Epidermal melanocyte (primary cell): Measurements from ENCODE around the gene ADPRHL1.
"Not testable (repeated sequence)": the region's sequence is repeated elsewhere in the genome, so short reads cannot be mapped to it uniquely, and the experiment has no call there.

ENCODE experiments used
- DNase-seq: peaks from one replicate; pipeline ENCODE4 v3.0.0; 2011; ENCODE audit warnings: low spot score; ENCODE audit not compliant: insufficient read length

Gene ADPRHL1

DNA sequence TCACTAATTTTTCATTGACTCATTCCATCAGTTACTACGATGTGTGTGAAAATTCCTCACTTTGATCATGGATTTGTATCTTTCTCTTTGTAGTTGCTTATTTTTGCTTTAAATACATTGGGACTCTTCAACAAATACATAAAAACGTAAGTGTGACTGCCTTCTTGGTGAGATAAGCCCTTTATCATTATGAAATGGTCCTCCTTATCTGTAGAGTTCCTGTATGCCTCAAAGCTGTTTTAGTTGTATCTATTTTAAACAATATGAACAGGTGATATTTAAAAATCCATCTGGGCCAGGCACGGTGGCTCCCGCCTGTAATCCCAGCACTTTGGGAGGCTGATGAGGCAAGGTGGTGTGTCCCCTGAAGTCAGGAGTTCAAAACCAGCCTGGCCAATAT is 25.9 kb upstream of the ADPRHL1 start:
- no peak for DNase-seq

DNA sequence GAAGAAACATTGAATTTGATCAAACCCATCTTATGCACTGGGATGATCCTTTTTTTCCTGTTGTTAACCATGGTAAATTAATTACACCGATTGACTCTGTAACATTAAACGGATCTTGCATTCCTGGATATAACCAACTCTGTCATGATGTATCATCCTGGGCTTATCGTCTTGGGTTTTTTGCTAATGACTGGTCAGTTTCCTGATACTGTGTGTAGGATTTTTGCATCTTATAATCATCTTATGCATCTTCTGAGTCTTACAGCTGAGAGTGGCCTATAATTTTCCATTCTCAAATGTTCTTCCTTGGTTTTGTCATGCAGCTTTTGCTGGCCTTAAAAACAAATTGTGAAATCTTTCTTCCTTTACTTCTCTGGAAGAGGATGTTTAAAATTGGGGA is 24.4 kb upstream of the ADPRHL1 start:
- no peak for DNase-seq

DNA sequence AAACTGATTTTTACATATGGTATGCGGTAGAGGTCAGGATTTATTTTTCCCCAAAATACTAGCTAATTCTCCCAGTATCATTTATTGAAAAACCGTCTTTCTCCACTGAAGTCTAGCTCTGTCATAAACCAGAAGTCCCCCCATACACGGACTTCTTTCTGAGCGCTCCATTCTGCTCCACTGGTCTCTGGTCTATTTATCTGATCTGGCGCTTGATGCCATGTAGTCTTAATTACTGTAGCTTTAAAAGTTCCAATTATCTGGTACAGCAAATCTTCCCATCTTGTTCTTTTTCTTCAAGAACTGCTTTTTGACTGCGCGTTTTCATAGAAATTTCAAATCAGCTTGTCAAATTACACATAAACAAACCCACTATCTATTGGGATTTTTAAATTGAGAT is 23.5 kb upstream of the ADPRHL1 start:
- no peak for DNase-seq

DNA sequence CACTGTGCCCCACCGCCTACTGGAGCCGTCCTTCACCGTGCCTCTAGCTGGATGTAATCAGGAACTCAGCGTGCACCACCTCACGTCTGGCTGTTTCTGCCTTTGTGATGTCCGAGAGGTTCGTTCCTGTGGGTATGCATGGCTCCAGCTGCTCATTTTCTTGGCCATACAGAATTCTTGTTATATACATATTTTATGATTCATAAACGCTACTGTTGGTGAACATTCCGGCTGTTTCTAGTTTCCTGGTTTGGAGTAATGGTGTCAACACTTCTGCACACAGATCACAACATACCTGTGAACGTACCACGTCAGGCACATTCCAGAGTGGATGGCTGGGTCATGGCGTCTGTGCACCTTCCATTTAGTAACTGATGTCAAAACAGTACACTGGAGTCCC is 22.6 kb upstream of the ADPRHL1 start:
- no peak for DNase-seq

DNA sequence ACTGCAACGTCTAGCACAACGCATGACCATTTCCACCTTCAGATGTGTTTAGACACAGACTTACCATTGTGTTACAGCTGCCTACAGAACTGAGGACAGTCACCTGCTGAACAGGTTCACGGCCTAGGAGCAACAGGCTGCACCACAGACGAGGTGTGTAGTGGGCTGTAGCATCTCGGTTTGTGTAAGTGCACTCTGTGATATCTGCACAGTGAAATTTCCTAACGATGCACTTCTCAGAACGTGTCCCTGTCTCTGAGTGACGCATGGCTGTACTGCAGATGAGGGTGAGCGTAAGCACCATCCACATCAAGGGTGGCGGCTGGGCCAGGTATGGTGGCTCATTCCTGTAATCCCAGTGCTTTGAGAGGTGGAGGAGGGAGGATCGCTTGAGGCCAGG is 22.0 kb upstream of the ADPRHL1 start:
- no peak for DNase-seq

DNA sequence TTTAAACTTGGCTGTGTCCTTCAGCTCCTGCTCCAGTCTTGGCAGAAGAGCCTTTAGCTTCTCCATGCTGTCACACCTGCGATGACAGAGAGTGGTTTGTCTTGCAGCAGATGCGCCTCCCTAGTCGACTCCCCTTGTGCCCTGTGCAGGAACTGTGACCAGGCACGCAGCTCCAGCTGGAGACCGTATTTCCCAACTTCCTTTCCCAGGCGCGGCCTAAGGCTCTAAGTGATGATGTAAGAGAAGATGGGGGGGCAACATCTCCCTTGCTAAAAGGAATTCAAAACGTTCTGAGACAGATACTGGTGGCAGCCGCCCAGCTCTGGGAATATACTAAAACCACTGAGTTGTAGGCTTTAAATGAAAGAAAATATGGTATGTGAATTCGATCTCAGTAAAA is 20.9 kb upstream of the ADPRHL1 start:
- DNase-seq = no peak

DNA sequence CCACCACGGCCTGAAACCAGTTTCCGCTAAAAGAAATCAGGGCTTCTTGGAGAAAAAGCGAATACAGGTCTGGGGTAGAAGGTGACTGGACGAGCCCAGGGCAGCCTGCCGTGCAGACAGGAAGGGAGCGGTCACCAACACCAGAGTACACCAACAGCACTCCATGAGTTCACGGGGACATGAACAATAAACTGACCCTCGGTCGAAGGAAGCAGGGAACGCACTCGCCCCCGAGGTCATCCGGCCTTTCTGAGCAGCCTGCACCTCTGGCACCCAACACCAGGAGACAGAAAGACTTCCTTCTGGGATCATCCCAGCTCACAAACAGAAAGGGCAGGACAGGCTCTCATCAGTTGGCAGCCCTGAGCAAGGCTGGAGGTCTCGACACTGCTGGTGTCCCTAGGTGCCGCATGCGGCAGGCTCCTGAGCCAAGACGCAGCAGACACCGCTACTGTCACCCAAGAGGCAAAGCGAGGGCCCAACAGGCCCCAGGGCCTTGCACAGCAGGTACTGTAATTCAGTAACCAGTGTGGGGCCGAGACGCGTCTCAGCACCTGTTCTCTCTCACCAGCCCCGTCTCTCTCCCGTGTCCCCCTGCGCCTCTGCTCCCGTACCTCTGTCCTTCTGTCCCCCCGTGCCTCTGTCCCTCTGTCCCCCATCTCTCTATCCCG is 19.2 kb upstream of the ADPRHL1 start:
- no peak for DNase-seq

DNA sequence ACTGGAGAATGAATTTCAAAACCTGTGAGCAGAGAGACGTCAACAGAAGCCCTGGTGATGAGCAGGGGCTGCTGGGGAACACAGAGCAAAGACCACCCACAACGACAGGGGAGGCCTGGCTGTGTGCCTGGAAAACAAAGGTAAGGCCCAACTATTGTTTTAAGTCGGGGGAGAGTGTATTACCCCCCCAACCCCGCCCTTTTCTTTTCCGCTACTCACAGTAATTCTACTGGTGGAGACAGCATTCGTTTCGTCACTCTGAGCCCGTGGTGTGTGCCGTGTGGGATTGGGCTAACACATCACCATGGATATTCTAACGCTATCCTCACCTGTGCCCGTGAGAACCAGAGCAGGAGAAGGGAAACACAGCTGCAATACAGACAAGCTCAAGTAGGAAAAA is 18.6 kb upstream of the ADPRHL1 start:
- DNase-seq = no peak

DNA sequence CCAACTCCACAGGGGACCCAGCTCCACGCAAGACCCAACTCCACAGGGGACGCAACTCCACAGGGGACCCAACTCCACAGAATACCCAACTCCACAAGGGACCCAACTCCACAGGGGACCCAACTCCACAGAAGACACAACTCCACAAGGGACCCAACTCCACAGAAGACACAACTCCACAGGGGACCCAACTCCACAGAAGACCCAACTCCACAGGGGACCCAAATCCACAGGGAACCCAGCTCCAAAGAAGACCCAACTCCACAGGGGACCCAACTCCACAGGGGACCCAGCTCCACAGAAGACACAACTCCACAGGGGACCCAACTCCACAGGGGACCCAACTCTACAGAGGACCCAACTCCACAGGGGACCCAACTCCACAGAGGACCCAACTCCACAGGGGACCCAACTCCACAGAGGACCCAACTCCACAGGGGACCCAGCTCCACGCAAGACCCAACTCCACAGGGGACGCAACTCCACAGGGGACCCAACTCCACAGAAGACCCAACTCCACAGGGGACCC is 17.4 kb upstream of the ADPRHL1 start:
- not testable (repeated sequence) for DNase-seq

DNA sequence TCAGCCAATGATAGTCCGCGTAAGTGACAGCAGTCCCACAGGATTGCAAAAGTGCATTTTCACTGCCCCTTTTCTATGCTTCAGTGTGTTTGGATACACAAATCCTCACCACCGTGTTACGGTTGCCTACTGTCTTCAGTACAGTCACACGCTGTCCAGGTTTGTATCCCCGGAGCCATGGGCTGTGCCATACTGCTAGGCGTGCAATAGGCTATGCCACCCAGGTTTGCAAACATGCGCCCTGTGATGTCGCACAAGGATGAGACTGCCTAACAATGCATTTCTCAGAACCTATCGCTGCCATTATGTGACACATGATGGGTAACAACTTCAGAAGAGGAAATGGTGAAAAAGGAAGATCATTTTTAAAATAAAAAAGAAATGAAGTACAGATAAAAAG is 16.8 kb upstream of the ADPRHL1 start:
- no peak for DNase-seq

DNA sequence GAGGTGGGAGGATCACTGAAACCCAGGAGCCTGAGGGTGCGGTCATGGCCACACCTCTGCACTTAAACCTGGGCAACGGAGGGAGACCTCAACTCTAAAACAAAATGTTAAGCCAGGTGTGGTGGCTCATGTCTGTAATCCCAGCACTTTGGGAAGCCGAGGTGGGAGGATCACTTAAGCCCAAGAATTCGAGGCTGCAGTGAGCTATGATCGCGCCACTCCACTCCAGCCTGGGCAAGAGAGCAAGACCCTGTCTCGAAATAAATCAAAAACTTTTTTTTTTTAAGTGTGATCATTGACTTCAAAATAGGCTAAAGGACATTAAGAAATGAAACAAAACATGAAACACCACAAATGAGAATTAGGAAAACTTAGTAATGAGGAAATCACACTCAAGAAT is 16.3 kb upstream of the ADPRHL1 start:
- no peak for DNase-seq

DNA sequence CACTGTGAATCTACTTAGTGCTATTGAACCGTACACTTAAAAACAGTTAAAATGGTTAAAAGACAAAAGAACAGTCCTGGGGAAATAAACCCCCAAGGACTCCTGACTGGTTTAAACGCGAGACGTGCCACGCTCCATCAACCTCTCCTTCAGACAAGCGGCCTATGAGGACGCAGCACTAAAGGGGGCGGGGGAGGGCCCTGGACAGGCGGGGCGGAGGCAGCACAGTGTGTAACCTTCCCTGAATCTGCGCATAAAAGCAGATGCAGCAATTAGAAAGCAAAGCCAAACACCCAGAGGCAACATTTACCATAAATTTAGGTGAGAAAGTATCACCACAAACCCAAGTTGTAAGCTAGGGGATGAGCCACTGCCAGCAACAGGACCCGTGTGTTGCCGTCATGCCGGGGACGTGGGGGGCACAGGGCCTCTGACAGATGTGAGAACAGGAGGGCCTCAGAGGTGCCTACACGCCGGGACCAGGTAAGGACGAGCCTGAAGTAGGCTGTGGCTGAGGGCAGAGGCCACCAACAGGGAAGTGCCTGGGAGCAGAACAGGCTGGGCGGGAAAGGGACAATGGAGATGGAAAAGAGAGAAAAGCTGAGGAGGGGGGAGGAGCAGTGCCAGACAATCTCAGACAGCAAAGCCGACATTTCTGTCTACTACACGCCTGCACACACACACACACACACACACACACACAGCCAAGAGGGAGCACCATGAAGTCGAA is 15.3 kb upstream of the ADPRHL1 start:
- no peak for DNase-seq

DNA sequence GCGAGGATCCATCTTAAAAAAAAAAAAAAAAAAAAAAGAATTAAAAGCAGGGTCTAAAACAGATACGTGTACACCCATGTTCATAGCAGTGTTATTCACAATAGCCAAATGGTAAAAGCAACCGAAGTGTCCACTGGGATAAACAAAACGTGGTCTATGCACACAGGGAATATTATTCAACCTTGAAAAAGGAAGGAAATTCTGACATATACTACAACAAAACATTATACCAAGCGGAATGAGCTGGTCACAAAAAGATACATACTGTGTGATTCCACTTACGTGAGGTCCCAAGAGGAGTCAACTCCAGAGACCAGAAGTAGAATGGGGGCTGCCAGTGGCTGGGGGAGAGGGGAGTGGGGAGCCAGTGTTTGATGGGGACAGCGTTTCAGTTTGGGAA is 14.7 kb upstream of the ADPRHL1 start:
- DNase-seq = no peak

DNA sequence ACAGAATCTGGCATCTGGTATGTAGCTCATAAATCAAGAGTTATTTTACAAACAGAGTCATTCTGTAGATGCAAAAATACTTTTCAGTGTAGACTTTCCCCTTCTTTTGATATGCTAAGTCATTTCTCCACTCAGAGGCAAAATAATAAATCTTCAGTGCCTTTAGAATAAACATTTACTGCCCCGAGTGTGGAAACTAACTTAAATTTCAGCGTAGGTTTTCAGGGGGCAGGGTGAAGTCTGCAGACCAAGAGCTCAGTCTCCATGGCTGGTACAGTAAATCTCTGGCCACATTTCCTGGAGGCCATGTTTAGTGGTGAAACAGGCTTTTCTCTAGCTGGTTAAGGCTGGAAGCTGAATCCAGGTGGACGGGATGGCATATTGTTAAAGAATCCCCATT is 13.1 kb upstream of the ADPRHL1 start:
- no peak for DNase-seq

DNA sequence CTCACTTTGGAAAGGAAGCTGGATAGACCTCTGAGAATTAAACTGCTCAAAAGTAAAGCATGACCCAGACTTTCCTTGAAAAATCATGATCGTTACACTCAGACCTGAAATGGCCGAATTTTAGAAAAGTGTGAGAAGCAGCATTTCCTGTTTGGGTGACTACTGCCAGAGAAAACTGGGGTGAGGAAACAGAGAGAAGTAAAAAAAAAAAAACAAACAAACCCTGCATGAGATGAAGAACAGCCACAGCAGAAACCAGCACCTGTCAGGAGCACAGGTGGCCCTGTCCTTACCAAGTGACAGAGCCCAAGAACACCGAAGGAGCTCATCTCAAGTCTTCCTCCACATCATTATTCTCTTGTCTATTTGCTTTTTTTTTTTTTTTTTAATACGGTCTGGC is 12.0 kb upstream of the ADPRHL1 start:
- no peak for DNase-seq

DNA sequence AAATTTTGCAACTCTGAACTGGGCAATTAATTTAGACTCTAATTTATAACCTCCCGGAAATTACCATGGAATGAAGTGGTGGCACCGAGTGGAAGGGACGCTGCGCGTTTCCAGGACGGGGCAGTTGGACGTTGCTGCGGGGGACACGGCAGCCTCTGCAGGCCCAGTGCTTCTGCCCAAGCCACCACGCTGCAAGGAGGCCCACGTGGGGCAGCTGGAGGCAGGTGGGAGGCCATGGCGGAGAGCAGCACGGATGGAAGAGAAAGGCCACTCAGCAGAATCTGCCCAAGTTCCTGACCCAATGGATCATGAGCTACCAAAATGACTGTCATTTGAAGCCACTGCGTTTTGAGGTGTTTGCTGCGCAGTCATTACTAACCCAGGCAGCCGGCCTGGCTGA is 11.2 kb upstream of the ADPRHL1 start:
- DNase-seq = no peak

DNA sequence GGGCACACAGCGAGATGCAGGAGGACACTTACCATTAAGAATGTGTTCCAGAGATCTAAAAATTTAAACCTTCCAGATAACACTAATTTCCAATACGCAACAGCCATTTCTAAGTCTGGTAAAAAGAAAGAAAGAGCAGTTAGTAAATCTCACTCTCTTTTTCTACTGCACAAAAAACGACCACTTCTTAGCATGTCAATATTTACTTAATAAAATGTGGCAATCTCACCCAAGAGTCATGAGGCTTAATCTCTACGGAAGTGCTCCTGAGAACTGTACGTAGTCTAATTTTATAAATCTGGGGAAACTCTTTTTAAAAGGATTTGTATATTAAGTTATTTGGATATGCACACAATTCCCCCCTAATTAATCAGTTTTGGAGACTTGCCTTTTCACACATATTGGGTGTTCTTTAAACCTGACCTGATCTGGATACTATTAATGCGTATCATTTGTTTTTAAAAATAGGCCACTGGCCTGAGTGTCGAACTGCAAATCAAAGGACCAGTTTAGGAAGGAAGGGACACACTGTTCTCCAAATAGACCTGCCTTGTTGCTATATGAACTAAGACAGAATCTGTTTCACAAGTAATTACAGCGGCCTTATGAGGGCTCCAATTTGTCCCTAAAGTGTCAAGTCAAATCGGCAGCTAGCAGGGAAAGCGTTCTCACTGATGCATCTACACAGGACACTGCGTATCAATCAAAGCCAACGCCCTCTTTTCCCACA is 7.9 kb upstream of the ADPRHL1 start:
- DNase-seq = no peak

DNA sequence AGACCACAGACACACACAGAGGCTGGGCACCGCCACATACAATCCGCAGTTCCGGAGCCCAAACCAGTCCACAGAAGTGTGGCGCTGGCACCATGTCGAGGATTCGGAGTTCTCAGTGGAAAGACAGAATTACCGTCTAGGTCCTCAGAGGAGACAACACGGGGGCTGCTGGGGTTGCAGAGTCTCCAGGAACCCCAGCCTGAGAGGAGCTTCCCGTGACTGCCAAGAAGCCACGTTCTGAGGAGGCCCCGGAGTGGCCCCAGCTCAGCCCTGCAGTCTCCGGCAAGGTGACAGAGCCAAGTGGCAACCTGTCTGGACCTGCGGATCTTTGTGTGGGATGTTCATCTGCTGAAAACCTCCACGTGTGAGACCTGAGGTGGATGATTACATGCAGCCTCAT is 7.3 kb upstream of the ADPRHL1 start:
- DNase-seq = no peak

DNA sequence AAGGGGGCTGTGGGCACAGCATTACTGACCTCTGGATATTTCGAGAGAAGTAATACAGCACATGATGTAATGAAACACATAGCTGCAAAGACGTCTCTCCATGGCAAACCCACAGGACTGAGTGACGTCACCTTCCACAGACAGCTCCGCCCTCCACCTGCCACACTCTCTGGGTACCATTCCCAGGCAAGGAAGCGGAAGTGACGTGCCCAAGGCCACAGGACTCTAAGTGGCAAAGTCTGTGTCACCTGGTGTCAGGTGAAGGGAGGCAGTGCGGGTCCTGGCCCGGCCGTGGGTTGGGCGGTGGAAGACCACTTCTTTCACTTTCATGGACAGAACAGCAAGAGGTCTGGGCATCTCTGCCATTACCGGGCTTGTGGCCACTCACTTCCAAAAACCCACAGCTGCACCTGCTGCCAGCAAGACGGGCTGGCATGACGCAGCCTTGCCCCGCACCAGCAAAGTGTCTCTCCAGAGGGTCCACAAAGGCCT is 6.8 kb upstream of the ADPRHL1 start:
- no peak for DNase-seq

DNA sequence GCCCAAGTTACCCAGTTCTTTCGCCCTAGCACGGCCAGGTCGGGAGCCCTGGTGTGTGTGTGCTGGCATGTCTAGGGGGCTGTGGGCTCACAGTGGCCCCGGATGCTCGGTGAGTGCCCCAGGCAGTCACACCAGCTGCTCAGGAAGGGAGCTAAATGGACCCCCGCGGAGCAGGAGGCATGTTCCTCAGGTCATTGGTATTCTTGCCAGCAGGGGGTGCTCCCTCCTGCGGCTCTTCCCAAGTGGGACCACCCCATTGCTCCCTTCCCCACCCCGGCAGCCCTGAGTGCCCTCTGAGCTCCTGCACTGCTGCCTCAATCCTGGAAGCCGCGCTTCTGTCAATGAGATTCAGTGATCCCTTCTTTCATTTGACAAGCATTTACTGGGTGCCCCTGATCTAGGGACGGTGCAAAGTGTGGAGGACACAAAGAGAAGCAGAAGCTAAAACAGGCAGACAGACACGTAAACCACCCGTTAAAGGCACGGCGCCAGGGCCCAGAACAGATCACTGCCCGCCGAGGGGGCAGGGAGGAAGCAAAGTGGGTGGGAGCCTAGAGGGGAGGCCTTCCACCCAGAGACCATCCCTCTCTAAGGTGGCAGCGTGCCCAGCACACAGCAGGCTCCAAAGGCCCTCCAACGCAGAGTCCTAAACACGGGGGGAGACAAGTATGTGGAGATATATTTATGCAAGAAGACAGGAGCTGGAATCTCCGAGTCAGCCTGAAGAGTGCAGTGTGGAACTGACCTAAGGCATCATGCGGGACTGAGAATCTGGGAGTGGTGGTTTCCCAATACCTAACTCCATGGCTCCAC is 5.2 kb upstream of the ADPRHL1 start:
- no peak for DNase-seq

DNA sequence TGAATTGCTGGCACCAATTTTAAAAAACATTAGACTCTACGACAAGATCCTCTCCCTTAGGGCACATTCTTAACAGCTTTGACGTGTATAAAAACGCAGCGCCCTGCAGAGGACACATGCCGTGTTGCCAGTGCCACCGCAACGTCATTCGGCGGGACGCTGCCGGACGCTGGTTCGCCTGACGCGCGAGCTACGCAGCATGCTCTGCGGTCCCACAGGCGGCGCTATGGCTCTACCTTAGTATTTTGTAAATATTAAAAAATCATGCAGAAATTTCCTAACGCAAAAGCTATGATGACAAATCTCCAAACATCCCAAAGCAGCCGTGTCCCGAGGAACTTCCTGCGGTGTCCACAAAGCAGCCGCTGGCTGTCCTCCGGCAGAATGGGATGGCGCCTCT is 4.2 kb upstream of the ADPRHL1 start:
- no peak for DNase-seq
